HEK293 (cell line): ENCODE data around the gene DLX2.

Experiments
- BCL6B ChIP-seq: fragments of 450-650 bp; formaldehyde crosslinking; IDR thresholded peaks from 2 replicates; pipeline ENCODE4 v1.5.1; 2017; ENCODE audit warnings: missing biosample characterization, missing genetic modification characterization
- MEIS1 ChIP-seq: sonication (generic); formaldehyde crosslinking; IDR thresholded peaks from 2 replicates; pipeline ENCODE4 v1.8.1; 2022; ENCODE audit warnings: missing genetic modification reagents, mild to moderate bottlenecking, borderline replicate concordance
- OSR2 ChIP-seq: fragments of 450-650 bp; formaldehyde crosslinking; IDR thresholded peaks from 2 replicates; pipeline ENCODE4 v1.5.1; 2016; ENCODE audit warnings: missing biosample characterization, missing genetic modification characterization
- ZBTB26 ChIP-seq: fragments of 450-650 bp; formaldehyde crosslinking; optimal IDR thresholded peaks from 2 replicates; pipeline ENCODE3; 2016; ENCODE audit warnings: missing biosample characterization, mild to moderate bottlenecking, missing genetic modification characterization
- ZNF138 ChIP-seq: fragments of 450-650 bp; formaldehyde crosslinking; IDR thresholded peaks from 2 replicates; pipeline ENCODE4 v1.5.1; 2016; ENCODE audit warnings: missing biosample characterization, missing genetic modification characterization, borderline replicate concordance
- ZNF184 ChIP-seq: fragments of 450-650 bp; IDR thresholded peaks from 2 replicates; pipeline ENCODE4 v1.5.1; 2018; ENCODE audit warnings: missing biosample characterization, mild to moderate bottlenecking, missing genetic modification characterization
- ZNF274 ChIP-seq, 2 experiments: fragments of 200-500 bp in 1 of 2; fragments of 450-650 bp in 1 of 2; sonication (Bioruptor generic) in 1 of 2; formaldehyde crosslinking in 1 of 2; IDR thresholded peaks; 2 replicates each; pipeline versions ENCODE4 v1.5.1 to v1.6.1; 2014 to 2016; ENCODE audit warnings: borderline replicate concordance in 1 of 2, inconsistent platforms in 1 of 2, low read length in 1 of 2, missing biosample characterization in 1 of 2, missing genetic modification characterization in 1 of 2
- ZNF292 ChIP-seq: fragments of 450-650 bp; formaldehyde crosslinking; IDR thresholded peaks from 2 replicates; pipeline ENCODE4 v1.5.1; 2016; ENCODE audit warnings: low read depth, missing biosample characterization, missing genetic modification characterization, borderline replicate concordance
- ZNF302 ChIP-seq: fragments of 450-650 bp; formaldehyde crosslinking; IDR thresholded peaks from 2 replicates; pipeline ENCODE4 v1.5.1; 2016; ENCODE audit warnings: missing biosample characterization, missing genetic modification characterization, low read depth
- ZNF362 ChIP-seq: fragments of 450-650 bp; formaldehyde crosslinking; IDR thresholded peaks from 2 replicates; pipeline ENCODE4 v1.5.1; 2016; ENCODE audit warnings: missing biosample characterization, missing genetic modification characterization
- ZNF394 ChIP-seq: fragments of 450-650 bp; formaldehyde crosslinking; IDR thresholded peaks from 2 replicates; pipeline ENCODE4 v1.5.1; 2016; ENCODE audit warnings: missing biosample characterization, missing genetic modification characterization, mild to moderate bottlenecking, moderate library complexity, borderline replicate concordance
- ZNF404 ChIP-seq: fragments of 450-650 bp; formaldehyde crosslinking; IDR thresholded peaks from 2 replicates; pipeline ENCODE4 v1.5.1; 2017; ENCODE audit warnings: missing biosample characterization, missing genetic modification characterization
- ZNF510 ChIP-seq: fragments of 450-650 bp; formaldehyde crosslinking; IDR thresholded peaks from 2 replicates; pipeline ENCODE4 v1.5.1; 2018; ENCODE audit warnings: mild to moderate bottlenecking, missing genetic modification characterization, missing biosample characterization; ENCODE audit not compliant: insufficient replicate concordance
- ZNF664 ChIP-seq: fragments of 450-650 bp; formaldehyde crosslinking; IDR thresholded peaks from 2 replicates; pipeline ENCODE4 v1.5.1; 2016; ENCODE audit warnings: missing biosample characterization, missing genetic modification characterization
- ZNF747 ChIP-seq: fragments of 450-650 bp; formaldehyde crosslinking; IDR thresholded peaks from 2 replicates; pipeline ENCODE4 v1.5.1; 2016; ENCODE audit warnings: missing biosample characterization, missing genetic modification characterization
- ZNF776 ChIP-seq: fragments of 450-650 bp; formaldehyde crosslinking; IDR thresholded peaks from 2 replicates; pipeline ENCODE4 v1.5.0; 2017; ENCODE audit warnings: missing biosample characterization, missing genetic modification characterization, borderline replicate concordance
- ZSCAN4 ChIP-seq: fragments of 450-650 bp; formaldehyde crosslinking; IDR thresholded peaks from 2 replicates; pipeline ENCODE4 v1.5.1; 2017; ENCODE audit warnings: missing biosample characterization, missing genetic modification characterization
- ZXDB ChIP-seq: fragments of 450-650 bp; formaldehyde crosslinking; IDR thresholded peaks from 2 replicates; pipeline ENCODE4 v1.5.1; 2016; ENCODE audit warnings: missing biosample characterization, missing genetic modification characterization
- TF ChIP-seq, protein P1 (sequence below): fragments of 450-650 bp; formaldehyde crosslinking; IDR thresholded peaks from 2 replicates; pipeline ENCODE4 v1.5.1; 2017; ENCODE audit warnings: missing biosample characterization, missing genetic modification characterization
- TF ChIP-seq, protein P2 (sequence below): fragments of 450-650 bp; formaldehyde crosslinking; IDR thresholded peaks from 2 replicates; pipeline ENCODE4 v1.5.1; 2016; ENCODE audit warnings: missing biosample characterization, missing genetic modification characterization
- TF ChIP-seq, protein P3 (sequence below): fragments of 450-650 bp; formaldehyde crosslinking; IDR thresholded peaks from 2 replicates; pipeline ENCODE4 v1.5.0; 2017; ENCODE audit warnings: missing biosample characterization, missing genetic modification characterization, borderline replicate concordance
- TF ChIP-seq, protein P4 (sequence below): fragments of 450-650 bp; formaldehyde crosslinking; IDR thresholded peaks from 2 replicates; pipeline ENCODE4 v1.5.1; 2017; ENCODE audit warnings: missing biosample characterization, missing genetic modification characterization

The DLX2 gene

GRCh38 chr2:172095146-172095904 lies 7.4 kb downstream of the DLX2 start (continued):
- TF ChIP-seq ZXDB (tag by site-specific recombination), result 0 out of 2 replicates have a peak, but pooled peaks have one; percentile 6
- TF ChIP-seq ZNF302 (tag by site-specific recombination), result no peak
- TF ChIP-seq, protein P1, sequence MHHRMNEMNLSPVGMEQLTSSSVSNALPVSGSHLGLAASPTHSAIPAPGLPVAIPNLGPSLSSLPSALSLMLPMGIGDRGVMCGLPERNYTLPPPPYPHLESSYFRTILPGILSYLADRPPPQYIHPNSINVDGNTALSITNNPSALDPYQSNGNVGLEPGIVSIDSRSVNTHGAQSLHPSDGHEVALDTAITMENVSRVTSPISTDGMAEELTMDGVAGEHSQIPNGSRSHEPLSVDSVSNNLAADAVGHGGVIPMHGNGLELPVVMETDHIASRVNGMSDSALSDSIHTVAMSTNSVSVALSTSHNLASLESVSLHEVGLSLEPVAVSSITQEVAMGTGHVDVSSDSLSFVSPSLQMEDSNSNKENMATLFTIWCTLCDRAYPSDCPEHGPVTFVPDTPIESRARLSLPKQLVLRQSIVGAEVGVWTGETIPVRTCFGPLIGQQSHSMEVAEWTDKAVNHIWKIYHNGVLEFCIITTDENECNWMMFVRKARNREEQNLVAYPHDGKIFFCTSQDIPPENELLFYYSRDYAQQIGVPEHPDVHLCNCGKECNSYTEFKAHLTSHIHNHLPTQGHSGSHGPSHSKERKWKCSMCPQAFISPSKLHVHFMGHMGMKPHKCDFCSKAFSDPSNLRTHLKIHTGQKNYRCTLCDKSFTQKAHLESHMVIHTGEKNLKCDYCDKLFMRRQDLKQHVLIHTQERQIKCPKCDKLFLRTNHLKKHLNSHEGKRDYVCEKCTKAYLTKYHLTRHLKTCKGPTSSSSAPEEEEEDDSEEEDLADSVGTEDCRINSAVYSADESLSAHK, result no peak
- TF ChIP-seq, protein P2, sequence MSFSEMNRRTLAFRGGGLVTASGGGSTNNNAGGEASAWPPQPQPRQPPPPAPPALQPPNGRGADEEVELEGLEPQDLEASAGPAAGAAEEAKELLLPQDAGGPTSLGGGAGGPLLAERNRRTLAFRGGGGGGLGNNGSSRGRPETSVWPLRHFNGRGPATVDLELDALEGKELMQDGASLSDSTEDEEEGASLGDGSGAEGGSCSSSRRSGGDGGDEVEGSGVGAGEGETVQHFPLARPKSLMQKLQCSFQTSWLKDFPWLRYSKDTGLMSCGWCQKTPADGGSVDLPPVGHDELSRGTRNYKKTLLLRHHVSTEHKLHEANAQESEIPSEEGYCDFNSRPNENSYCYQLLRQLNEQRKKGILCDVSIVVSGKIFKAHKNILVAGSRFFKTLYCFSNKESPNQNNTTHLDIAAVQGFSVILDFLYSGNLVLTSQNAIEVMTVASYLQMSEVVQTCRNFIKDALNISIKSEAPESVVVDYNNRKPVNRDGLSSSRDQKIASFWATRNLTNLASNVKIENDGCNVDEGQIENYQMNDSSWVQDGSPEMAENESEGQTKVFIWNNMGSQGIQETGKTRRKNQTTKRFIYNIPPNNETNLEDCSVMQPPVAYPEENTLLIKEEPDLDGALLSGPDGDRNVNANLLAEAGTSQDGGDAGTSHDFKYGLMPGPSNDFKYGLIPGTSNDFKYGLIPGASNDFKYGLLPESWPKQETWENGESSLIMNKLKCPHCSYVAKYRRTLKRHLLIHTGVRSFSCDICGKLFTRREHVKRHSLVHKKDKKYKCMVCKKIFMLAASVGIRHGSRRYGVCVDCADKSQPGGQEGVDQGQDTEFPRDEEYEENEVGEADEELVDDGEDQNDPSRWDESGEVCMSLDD (tag by site-specific recombination), result peak; percentile 71
- TF ChIP-seq ZNF510 (tag by site-specific recombination), result peak; percentile 98
- TF ChIP-seq, protein P3, sequence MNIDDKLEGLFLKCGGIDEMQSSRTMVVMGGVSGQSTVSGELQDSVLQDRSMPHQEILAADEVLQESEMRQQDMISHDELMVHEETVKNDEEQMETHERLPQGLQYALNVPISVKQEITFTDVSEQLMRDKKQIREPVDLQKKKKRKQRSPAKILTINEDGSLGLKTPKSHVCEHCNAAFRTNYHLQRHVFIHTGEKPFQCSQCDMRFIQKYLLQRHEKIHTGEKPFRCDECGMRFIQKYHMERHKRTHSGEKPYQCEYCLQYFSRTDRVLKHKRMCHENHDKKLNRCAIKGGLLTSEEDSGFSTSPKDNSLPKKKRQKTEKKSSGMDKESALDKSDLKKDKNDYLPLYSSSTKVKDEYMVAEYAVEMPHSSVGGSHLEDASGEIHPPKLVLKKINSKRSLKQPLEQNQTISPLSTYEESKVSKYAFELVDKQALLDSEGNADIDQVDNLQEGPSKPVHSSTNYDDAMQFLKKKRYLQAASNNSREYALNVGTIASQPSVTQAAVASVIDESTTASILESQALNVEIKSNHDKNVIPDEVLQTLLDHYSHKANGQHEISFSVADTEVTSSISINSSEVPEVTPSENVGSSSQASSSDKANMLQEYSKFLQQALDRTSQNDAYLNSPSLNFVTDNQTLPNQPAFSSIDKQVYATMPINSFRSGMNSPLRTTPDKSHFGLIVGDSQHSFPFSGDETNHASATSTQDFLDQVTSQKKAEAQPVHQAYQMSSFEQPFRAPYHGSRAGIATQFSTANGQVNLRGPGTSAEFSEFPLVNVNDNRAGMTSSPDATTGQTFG, result no peak
- TF ChIP-seq ZNF747, result no peak
- TF ChIP-seq OSR2 (tag by site-specific recombination), result no peak
- TF ChIP-seq ZSCAN4 (tag by site-specific recombination), result no peak
- TF ChIP-seq ZNF362, result no peak
- peak; percentile 66; the same call in 1 of the 2 replicates for TF ChIP-seq ZNF394 (tag by site-specific recombination)
- TF ChIP-seq, protein P4, sequence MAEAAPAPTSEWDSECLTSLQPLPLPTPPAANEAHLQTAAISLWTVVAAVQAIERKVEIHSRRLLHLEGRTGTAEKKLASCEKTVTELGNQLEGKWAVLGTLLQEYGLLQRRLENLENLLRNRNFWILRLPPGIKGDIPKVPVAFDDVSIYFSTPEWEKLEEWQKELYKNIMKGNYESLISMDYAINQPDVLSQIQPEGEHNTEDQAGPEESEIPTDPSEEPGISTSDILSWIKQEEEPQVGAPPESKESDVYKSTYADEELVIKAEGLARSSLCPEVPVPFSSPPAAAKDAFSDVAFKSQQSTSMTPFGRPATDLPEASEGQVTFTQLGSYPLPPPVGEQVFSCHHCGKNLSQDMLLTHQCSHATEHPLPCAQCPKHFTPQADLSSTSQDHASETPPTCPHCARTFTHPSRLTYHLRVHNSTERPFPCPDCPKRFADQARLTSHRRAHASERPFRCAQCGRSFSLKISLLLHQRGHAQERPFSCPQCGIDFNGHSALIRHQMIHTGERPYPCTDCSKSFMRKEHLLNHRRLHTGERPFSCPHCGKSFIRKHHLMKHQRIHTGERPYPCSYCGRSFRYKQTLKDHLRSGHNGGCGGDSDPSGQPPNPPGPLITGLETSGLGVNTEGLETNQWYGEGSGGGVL (tag by site-specific recombination), result peak; percentile 98
- TF ChIP-seq ZNF138, result no peak
- no peak for TF ChIP-seq ZNF292 (tag by site-specific recombination)
- TF ChIP-seq ZNF664 (tag by site-specific recombination), result no peak
- TF ChIP-seq BCL6B, result no peak
- no peak for TF ChIP-seq ZNF404
- no peak for TF ChIP-seq MEIS1 (CRISPR knock-in tag)
- peak; percentile 63 for TF ChIP-seq ZBTB26 (tag by site-specific recombination)
- no peak for TF ChIP-seq ZNF274 (IDR thresholded peaks at IDR 0.05; ENCODE audit: low read length)
- no peak for TF ChIP-seq ZNF274 (tag by site-specific recombination; IDR thresholded peaks at IDR 0.05; ENCODE audit: borderline replicate concordance)
- TF ChIP-seq ZNF776 (tag by site-specific recombination), result no peak
- TF ChIP-seq ZNF184 (tag by site-specific recombination), result no peak
